ENCODE results near the gene YIPF1. TPM values are rescaled to one million over a fixed set of nuclear protein-coding genes. Genes with fewer than 3 reads are reported as not detected.

The YIPF1 gene
- total RNA-seq, 1 donor from 2014 or later = 22.2 TPM

Other genes starting within 250 kb of the YIPF1 start
- gene GLIS1, start 150.6 kb downstream of the YIPF1 start, total RNA-seq = 1.6 and 1.9 TPM in 2 replicates
- gene NDC1, start 51.5 kb downstream of the YIPF1 start, total RNA-seq = 14.0 and 15.4 TPM in 2 replicates
- not detected in 2 replicates for gene DIO1, start 4.4 kb upstream of the YIPF1 start, total RNA-seq
- 9.9 and 14.4 TPM in 2 replicates for gene IFT25, start 55.9 kb upstream of the YIPF1 start, total RNA-seq
- 35.7 and 39.9 TPM in 2 replicates for gene LRRC42, start 56.6 kb upstream of the YIPF1 start, total RNA-seq
- gene LDLRAD1, start 128.4 kb upstream of the YIPF1 start, total RNA-seq = not detected in 2 replicates
- gene TMEM59, start 163.4 kb upstream of the YIPF1 start, total RNA-seq = 246 and 250 TPM in 2 replicates
- 2.9 and 4.6 TPM in 2 replicates for gene TCEANC2, start 163.8 kb upstream of the YIPF1 start, total RNA-seq